ENCODE results near the gene DNAH5.

GRCh38 chr5:13763719-13764118, 180.8 kb downstream of the DNAH5 start:
- no peak for TF ChIP-seq CTCF (conservative IDR thresholded peaks at IDR 0.05 in 1 of 2, IDR thresholded peaks at IDR 0.05 in 1 of 2; ENCODE audit: extremely low read depth in 1 of 2, insufficient read depth in 1 of 2, low read depth in 1 of 2, low read length in 2 of 2)
- TF ChIP-seq EZH2 (IDR thresholded peaks at IDR 0.05; ENCODE audit: borderline replicate concordance, low read length), result no peak

Measured in mammary epithelial cell (primary cell).